IMR-90 (cell line): Measurements from ENCODE around the gene SGPL1. TPM values are rescaled to one million over a fixed set of nuclear protein-coding genes. Genes with fewer than 3 reads are reported as not detected.
A peak's percentile ranks its signal among the peaks of the same experiment; 100 is the strongest.

Experiments used
- ATAC-seq: fragments of 200-7000 bp; cut with Tn5 transposase; 2 replicates; pipeline ENCODE4 v1.9.1; 2020; ENCODE audit warnings: low read depth, mild to moderate bottlenecking, moderate library complexity
- BruUV-seq: library from RNA; stranded (reverse); fragments of 400-500 nt; replicated peaks from 2 replicates; lab custom pipeline; 2021; lab: Mats Ljungman, UMichigan
- CTCF ChIA-PET: fragments of 300-600 bp; formaldehyde crosslinking; extraction: SDS; loops from one replicate; lab custom pipeline; 2021; ENCODE audit warnings: antibody characterized with exemption; lab: Yijun Ruan, JAX
- POLR2A ChIA-PET: fragments of 300-600 bp; sonication (Branson Sonifier 250); formaldehyde crosslinking; loops from one replicate; lab custom pipeline; 2022; ENCODE audit warnings: antibody characterized with exemption; ENCODE audit not compliant: unreplicated experiment; lab: Charles Lee
- DNase-seq: peaks from one replicate; pipeline ENCODE4 v3.0.0; 2013
- H2AFZ ChIP-seq: replicated peaks from 2 replicates; pipeline ENCODE3; 2013; ENCODE audit warnings: low read length, mild to moderate bottlenecking; ENCODE audit not compliant: poor library complexity
- H2AK5ac ChIP-seq: 2 replicates; pipeline ENCODE4 v1.6.1; 2013; ENCODE audit warnings: low read depth, low read length, inconsistent platforms
- H2AK9ac ChIP-seq: replicated peaks from 2 replicates; pipeline ENCODE3; 2013; ENCODE audit warnings: mild to moderate bottlenecking, low read depth, low read length, moderate library complexity; ENCODE audit not compliant: poor library complexity
- H2BK120ac ChIP-seq: 2 replicates; pipeline ENCODE4 v1.6.1; 2013; ENCODE audit warnings: low read depth, low read length, inconsistent platforms
- H2BK15ac ChIP-seq: 3 replicates; pipeline ENCODE4 v1.6.1; 2013; ENCODE audit warnings: low read depth, low read length, inconsistent platforms
- H2BK20ac ChIP-seq: 2 replicates; pipeline ENCODE4 v1.6.1; 2013; ENCODE audit warnings: low read depth, mild to moderate bottlenecking, inconsistent platforms, low read length, moderate library complexity
- H2BK5ac ChIP-seq: 2 replicates; pipeline ENCODE4 v1.6.1; 2013; ENCODE audit warnings: mild to moderate bottlenecking, low read depth, low read length, inconsistent platforms; ENCODE audit not compliant: poor library complexity, severe bottlenecking
- H3K14ac ChIP-seq: replicated peaks from 2 replicates; pipeline ENCODE4 v1.6.1; 2013; ENCODE audit warnings: low read depth, low read length, inconsistent platforms
- H3K18ac ChIP-seq: 2 replicates; pipeline ENCODE4 v1.6.1; 2013; ENCODE audit warnings: low read depth, low read length, control low read depth
- H3K23ac ChIP-seq: 2 replicates; pipeline ENCODE4 v1.6.1; 2013; ENCODE audit warnings: low read depth, low read length, inconsistent platforms
- H3K27ac ChIP-seq: 2 replicates; pipeline ENCODE4 v1.5.1; 2013; ENCODE audit warnings: mild to moderate bottlenecking, control low read depth, low read length; ENCODE audit not compliant: insufficient read depth
- H3K27me3 ChIP-seq: 2 replicates; pipeline ENCODE4 v1.6.1; 2013; ENCODE audit warnings: low read length; ENCODE audit not compliant: control insufficient read depth, insufficient read depth
- H3K36me3 ChIP-seq: 2 replicates; pipeline ENCODE4 v1.6.1; 2013; ENCODE audit warnings: low read length, mixed read lengths; ENCODE audit not compliant: control insufficient read depth, insufficient read depth
- H3K4ac ChIP-seq: 2 replicates; pipeline ENCODE4 v1.6.1; 2013; ENCODE audit warnings: low read depth, low read length, inconsistent platforms
- H3K4me1 ChIP-seq: 2 replicates; pipeline ENCODE4 v1.6.1; 2013; ENCODE audit warnings: low read length, mixed read lengths; ENCODE audit not compliant: control insufficient read depth, insufficient read depth
- H3K4me2 ChIP-seq: 2 replicates; pipeline ENCODE4 v1.6.1; 2013; ENCODE audit warnings: low read depth, mild to moderate bottlenecking, control low read depth, low read length, moderate library complexity
- H3K4me3 ChIP-seq: 2 replicates; pipeline ENCODE4 v1.5.1; 2013; ENCODE audit warnings: low read depth, mild to moderate bottlenecking, control low read depth, low read length, moderate library complexity; ENCODE audit not compliant: insufficient read depth
- H3K56ac ChIP-seq: 2 replicates; pipeline ENCODE4 v1.6.1; 2013; ENCODE audit warnings: low read length, inconsistent platforms; ENCODE audit not compliant: insufficient read depth; ENCODE audit errors: extremely low read depth
- H3K79me1 ChIP-seq, 2 experiments: 2 replicates each; pipeline ENCODE4 v1.6.1; 2013; ENCODE audit warnings: low read length in 2 of 2, inconsistent platforms in 1 of 2, low read depth in 1 of 2
- H3K9ac ChIP-seq: 2 replicates; pipeline ENCODE4 v1.6.1; 2013; ENCODE audit warnings: low read depth, low read length, control low read depth
- H3K9me1 ChIP-seq: 2 replicates; pipeline ENCODE4 v1.6.1; 2013; ENCODE audit warnings: low read length, inconsistent platforms; ENCODE audit not compliant: insufficient read depth
- H3K9me3 ChIP-seq: 2 replicates; pipeline ENCODE4 v1.6.1; 2013; ENCODE audit warnings: low read length; ENCODE audit not compliant: control insufficient read depth, insufficient read depth
- H4K20me1 ChIP-seq: 2 replicates; pipeline ENCODE4 v1.6.1; 2013; ENCODE audit warnings: low read length, inconsistent platforms; ENCODE audit not compliant: insufficient read depth
- H4K5ac ChIP-seq: 2 replicates; pipeline ENCODE4 v1.6.1; 2013; ENCODE audit warnings: mild to moderate bottlenecking, low read depth, low read length, control low read depth
- H4K8ac ChIP-seq, 2 experiments: 2 replicates each; pipeline ENCODE4 v1.6.1; 2013; ENCODE audit warnings: low read depth in 2 of 2, low read length in 2 of 2, control low read depth in 1 of 2, inconsistent platforms in 1 of 2
- H4K91ac ChIP-seq: 2 replicates; pipeline ENCODE4 v1.6.1; 2013; ENCODE audit warnings: low read depth, low read length, inconsistent platforms; ENCODE audit not compliant: insufficient read depth
- MAFK ChIP-seq: IDR thresholded peaks from 2 replicates; pipeline ENCODE4 v1.6.1; 2012; ENCODE audit warnings: low read depth, low read length, improper control_type of control experiment
- USF2 ChIP-seq: fragments of 150-350 bp; IDR thresholded peaks from 2 replicates; pipeline ENCODE4 v1.6.1; 2017; ENCODE audit warnings: mild to moderate bottlenecking, antibody characterized with exemption, low read length, low read depth
- WGBS, 2 experiments: methylation state at CpG; one replicate each; pipeline versions ENCODE4 v1.1.5 to v1.1.7; 2013; ENCODE audit warnings: missing lambda C conversion rate in 2 of 2; ENCODE audit not compliant: insufficient read length in 1 of 2; ENCODE audit errors: extremely low coverage in 2 of 2; 5-methylcytosine and 5-hydroxymethylcytosine counted together
- dilution Hi-C: fragments of 300-500 bp; cut with HindIII; formaldehyde crosslinking; loops from one replicate; pipeline ENCODE4 v1.14.3; 2018; ENCODE audit warnings: low sequenced_read_pairs; ENCODE audit not compliant: unreplicated experiment
- in situ Hi-C: fragments of 300-500 bp; cut with MboI; formaldehyde crosslinking; loops from 3 replicates; pipeline ENCODE4 v1.14.3; 2019; ENCODE audit warnings: low sequenced_read_pairs, inconsistent platforms, mixed read lengths
- intact Hi-C: fragments of 100-400 bp; cut with micrococcal nuclease; formaldehyde crosslinking; loops from 2 replicates; pipeline ENCODE4 v1.10.0; 2022
- polyA plus RNA-seq, 3 experiments: library from polyadenylated mRNA; depleted of rRNA; stranded (reverse); fragments of >200 nt; gene quantifications; 2 replicates each; pipeline ENCODE4 v1.2.3, GENCODE V29; 2012; ENCODE audit warnings: low replicate concordance in 1 of 3
- total RNA-seq: library from RNA; depleted of rRNA; stranded (reverse); fragments of >200 nt; gene quantifications from 2 replicates; pipeline ENCODE4 v1.2.3, GENCODE V29; 2012

SGPL1 gene
- total and polyA plus RNA-seq, 2 of the 4 experiments (the other 2 are of a cell fraction) = 12.2 to 26.7 TPM

GRCh38 chr10:70891627-70892026, 75.9 kb downstream of the SGPL1 start:
- Histone ChIP-seq H3K36me3 (no peaks in the 10 kb centered on the region), H2AK9ac (no peak overlapping the region), H3K23ac (no peak overlapping the region), H3K4me3 (no peak overlapping the region), H3K79me1 (no peaks in the 10 kb centered on the region), H4K91ac (no peak overlapping the region), H3K9ac (no peak overlapping the region), H3K4me2 (no peak overlapping the region), H2AFZ (no peak overlapping the region), H2BK120ac (no peak overlapping the region), H3K9me1 (no peaks in the 10 kb centered on the region), H3K18ac (no peak overlapping the region), H3K9me3 (peaks cover 6% of the 10 kb centered on the region), H2BK15ac (no peak overlapping the region), H3K4ac (no peak overlapping the region), H3K27ac (no peak overlapping the region), H4K8ac (no peak overlapping the region), H3K27me3 (peaks cover 12% of the 10 kb centered on the region), H2AK5ac (no peak overlapping the region), H3K4me1 (peaks cover 2% of the 10 kb centered on the region; the same call in 1 of the 2 replicates), H4K5ac (no peak overlapping the region), H4K20me1 (no peaks in the 10 kb centered on the region), H2BK20ac (no peak overlapping the region), H2BK5ac (no peak overlapping the region), H3K14ac (no peak overlapping the region), H3K56ac (no peak overlapping the region)
- DNase-seq (no peak), ATAC-seq (no peak)
- TF ChIP-seq USF2 (no peak), MAFK (0 out of 2 replicates have a peak, but pooled peaks have one; percentile 16)
- in situ Hi-C loops = no loop called here
- WGBS, 2 experiments = no CpG with 5 or more reads among the region's 1 CpG
- ChIA-PET POLR2A (no interaction called here), CTCF (interaction anchor here (2.8 kb wide), 1 partner anchor 12 kb away, joined by 7 read pairs; no protein-coding TSS in a partner anchor)
- no TSS peak for BruUV-seq
- dilution Hi-C loops = no loop called here
- intact Hi-C loops = no loop called here
